NOMO-1 treated with DMSO at 0.1 percent for 48 hours (cell line): ENCODE results near the gene GABRR2.

Experiments
- DNase-seq: peaks from one replicate; lab custom pipeline; 2025; ENCODE audit not compliant: unreplicated experiment; lab: John Stamatoyannopoulos, UW

Gene GABRR2

DNA sequence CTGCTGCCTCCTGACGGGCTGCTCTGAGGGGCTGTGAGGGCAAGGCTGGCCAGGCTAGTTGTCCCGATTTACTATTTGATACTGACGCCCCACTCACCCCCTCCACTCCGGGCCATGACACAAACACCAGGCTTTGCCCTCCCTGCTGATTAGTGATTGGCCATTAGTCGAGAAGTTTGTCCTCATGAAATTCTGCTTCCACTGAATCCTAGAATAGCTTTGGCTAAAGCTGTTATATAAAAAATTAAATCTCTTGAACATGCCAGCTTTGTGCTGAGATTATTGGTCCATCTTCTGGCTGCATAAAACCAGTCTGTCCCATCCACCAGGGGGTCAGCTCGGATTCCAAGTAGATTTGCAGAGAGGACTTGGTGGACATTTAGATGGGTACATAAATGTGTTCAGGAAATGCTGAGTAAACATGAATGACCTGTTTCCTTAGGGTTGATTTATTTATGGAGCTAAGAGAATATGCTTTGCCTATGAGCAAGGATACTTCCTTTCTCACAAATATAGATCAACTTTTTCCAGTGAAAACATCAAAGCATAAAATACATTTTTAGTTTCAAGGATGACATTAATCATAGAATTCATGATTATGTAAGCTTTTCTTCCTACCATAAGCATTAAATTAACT lies at the start of gene GABRR2:
GABRR2 (minus strand) TSS at position 51 of the 637 bp plus-strand sequence. CDS start 134 bp downstream, outside the sequence.
- no peak for DNase-seq

DNA sequence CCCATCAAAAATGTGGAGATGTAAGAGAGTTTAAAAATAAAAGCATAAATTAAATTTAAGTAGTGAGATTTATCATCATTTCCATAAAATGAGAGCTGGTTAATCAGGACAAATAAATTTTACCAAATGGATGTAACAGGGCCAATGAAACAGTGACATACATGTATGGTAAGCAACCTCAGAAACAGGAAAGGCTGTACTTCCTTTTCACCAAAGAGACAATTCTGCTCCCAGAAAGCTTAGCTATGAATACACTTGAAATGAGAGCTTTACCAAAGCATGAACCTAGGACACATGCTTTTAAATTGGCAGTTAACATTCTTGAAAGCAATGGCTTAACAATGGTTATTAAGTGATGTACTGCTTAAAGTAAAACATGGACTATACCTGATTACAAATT lies 49.5 kb upstream of the GABRR2 start:
- no peak for DNase-seq

DNA sequence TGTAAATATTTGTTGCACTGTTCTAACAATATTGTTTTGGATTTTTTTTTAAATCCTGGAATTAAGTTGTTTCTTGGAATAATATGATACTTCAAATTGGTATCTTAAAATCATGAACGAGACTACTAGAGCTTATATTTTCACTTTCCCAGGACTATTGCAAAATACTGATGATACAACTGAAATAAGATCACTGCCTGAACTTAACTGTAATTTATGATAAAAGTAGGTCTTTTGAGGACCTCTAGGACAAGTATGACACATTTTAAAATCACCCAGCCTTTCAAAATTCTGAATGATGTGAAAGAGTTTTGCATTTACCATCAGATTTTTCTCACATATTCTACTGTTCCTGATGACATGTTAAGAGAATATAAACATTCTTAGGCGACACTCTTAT lies 46.1 kb upstream of the GABRR2 start:
- DNase-seq, result no peak

DNA sequence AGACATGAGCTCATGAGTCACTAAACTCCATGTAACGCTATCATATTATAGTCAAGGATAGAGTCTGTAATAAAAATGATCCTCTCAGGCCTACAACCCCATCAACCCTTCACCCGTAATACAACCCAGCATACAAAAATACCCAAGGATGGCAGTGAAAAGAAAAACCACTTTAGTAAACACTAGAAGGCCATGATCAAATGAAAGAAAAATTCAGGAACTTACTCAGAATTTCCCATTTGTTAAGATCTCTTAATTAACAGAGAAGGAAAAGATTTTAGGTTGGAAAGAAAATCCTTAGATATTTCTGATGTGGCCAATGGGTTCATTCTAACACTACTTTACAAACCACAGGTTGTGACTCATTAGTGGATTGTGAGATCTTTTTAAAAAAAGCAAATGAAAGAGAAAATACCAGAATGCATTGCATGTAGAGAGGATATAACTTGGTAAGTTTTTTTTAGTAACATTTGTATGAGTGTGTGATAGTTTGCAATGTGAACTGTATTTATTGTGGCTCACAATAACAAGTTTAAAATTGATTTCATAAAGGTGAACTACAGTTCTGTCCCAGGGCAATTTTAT lies 45.4 kb upstream of the GABRR2 start:
- DNase-seq, result peak; percentile 28

DNA sequence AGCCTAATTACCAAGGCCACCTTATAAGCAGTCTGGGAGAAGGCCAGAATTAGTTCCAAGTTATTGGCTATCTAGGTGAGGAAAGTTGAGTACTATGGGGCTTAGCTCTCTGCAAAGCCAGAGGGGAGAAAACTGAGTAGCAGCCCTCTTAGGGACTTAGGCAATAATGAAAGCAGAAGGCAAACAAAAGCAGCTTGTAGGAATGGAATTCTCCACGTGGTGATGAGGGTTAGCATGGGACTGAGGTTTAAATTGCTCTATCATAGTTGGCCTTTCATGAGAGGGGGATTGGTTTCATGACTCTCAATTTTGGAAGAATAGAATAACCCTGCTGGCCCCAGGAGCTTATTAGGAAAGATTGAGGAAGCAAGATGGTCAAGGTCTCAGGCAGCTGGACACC lies 44.5 kb upstream of the GABRR2 start:
- peak; percentile 13 for DNase-seq

DNA sequence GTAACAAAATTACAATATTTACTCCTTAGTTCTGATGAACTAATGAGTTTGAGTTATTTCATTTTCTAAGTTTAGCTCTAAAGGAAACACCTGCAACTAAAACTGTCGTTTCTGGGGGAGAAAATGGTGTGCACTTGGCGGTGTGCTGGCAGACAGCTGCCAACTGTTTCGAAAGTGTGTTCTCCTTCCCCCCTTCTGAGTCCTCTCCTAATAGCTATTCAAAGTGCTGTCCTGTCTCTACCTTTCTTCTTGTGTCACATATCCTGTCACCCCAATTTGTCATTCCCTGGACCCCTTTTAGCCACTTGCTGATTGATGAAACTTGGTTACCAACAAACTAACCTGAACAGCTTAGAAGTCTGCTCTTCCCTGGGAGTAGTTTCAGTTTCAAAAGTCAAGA lies 42.3 kb upstream of the GABRR2 start:
- peak; percentile 33 for DNase-seq

DNA sequence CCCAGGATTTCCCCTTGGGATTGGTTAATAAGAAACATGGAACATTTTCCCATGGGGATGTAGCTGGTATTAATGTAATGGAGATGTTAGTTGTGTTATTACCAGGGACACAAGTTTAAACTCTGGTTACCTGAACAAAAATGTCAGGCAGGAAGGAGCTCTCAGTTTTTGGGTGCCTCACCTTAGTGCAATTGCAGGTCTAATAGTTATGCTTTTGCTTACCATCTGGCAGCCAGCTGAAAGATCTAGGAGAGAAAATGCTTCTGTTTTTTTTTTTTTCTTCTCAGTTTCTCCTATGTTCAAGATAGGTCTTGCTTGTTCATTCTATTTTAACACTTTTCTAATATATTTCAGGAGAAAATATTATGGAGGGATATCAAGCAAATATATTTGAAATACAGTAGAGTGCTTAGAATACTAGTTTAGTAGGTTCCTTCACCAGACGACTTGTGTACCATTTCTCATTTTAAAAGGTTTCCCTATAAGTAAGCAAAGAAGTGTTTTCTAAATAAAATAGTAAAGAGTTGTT lies 41.6 kb upstream of the GABRR2 start:
- DNase-seq, result no peak

DNA sequence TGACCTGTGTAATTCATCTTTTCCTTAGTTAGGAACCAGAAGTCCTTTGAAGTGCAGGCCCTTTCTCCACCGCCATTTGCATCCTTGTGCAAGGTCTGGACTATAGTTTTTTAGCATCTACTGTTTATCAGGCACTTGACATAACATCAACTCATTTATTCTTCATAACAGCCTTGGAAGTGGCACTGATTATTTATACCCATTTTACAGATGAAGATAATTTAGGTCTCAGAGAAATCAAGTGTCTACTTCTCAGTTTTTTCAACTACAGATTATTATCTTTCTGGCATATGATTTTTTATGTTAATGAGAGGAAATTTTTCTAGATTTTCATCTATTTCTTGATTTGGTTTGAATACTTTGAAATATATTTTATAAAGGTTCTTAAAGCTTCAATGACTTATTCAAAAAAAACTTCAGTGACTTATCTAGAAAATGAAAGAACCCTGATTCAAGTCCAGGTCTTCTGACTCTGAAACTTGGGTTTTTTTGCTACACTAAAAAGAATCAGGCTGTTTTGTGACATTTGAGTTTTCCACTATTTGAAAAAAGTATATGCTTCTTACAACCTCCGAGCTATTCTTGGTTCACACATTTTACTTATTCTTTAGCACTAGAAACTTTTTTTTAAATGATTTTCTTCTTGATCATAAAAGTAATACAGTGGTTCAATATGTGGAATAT lies 40.6 kb upstream of the GABRR2 start:
- DNase-seq, result no peak

DNA sequence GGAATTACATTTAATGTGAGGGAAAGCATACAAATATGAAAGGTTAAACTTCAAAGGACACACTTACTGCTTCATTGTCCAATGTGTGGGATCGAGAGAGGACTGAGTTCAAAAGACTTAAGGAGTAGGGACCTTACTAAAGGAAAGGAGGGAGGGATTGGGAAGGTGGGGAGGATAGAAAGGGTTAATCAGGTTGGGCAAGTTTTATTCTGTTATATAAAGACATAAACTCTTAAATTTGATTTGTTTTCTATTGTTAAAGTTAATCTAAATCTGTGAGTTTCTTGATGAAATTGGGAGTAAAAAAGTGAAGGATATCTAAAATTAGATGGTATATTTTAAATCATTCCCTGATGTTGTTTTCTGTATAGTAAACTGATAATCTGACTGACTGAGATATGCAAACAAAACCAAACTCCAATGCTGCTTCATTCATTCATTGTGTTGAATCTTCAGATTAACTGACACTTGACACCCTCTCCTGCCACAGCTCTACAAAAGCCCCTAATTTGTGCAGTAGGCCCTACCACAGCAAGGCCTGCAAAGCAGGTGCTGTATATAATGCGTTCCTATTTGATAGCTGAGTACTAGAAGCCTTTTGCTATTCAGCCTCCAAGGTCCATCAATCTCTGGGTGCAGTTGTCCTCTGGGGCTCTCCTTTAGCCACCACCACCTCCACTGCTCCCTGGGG lies 38.7 kb upstream of the GABRR2 start:
- no peak for DNase-seq

DNA sequence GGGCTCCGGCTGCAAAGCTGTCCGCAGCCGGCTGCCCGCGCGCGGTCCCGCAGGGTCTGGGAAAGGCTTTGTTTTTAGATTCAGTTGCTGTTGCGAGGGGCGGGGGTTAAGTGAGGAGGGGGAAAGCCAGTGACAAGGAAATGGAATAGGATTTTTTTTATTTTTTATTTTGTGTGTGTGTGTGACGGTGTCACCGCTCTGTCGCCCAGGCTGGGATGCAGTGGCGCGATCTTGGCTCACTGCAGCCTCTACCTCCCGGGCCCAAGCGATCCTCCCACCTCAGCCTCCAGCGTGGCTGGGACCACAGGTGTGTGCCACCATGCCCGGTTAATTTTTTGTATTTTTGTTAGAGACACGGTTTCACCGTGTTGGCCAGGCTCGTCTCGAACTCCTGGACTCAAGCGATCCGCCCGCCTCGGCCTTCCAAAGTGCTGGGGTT lies 38.0 kb upstream of the GABRR2 start:
- no peak for DNase-seq

DNA sequence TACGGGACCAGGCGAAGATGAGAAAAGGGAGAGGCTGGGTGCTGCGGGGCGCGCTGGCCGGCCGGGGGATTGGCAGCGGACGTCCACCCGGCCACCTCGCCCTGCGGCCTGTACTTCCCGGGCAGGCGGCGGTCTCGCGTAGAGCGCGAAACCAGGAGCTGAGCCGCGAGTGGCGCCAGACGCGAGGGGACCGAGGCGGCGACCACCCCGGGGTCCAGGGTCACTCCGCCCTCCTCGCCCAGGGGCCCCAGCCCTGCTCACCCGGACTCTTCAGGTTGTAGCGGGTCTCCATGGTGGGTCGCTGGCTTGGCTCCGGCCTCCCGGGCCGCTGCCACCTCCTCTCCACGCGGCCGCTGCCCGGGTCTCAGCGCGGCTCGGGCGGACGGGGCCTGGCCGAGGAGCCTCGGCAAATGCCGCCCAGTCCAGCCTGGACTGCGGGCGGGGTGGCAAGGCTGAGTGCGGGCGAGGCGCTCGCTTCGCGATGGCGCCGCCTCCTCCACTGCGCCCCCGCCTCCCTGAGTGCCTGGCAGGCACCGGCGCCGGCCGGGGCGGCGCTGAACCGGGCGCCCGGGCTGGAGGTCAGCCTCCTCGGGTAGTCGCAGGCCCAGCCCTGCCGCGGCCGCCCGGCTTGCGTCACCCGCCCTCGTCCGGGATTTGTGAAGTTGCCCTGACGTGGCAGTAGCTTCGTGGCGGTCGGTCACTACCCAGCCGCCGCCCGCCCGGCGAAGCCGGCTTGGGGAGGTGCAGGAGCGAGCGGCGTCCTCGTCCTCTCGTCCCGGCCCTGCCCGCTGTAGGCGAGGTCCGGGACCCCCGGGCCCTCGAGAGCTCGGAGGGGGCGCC lies 37.4 kb upstream of the GABRR2 start, which contains the start of gene UBE2J1:
UBE2J1 (minus strand) TSS at position 445 of the 840 bp plus-strand sequence; CDS start at position 292, 153 bp downstream.
- peak; percentile 81 for DNase-seq

DNA sequence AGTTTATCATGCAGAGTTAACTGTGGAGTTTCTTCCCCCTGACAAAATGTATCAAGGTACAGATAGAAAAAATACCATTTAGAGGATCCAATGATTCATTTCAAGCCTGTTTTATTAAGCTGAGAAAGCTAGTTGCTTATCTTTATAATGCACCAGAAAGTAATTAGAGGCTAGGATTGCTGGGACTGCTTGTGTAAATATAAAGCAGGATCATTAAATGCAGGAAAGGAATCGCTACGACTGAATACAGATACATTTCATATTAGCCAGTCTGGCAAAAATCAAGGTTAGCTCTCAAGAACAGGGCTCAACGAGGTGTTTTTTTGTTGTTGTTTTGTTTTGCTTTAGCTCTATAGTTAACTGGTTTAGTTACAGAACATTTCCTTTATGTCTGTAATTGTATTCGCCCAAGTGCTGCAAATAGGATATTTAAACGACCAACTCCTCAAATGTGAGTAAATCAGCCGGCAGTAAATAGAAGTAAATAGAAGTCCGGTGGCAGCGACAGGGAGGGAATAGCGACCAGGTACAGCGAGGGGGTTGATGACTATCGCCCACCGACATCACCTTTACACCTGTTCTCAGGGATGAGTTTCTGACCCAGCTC lies 36.7 kb upstream of the GABRR2 start:
- DNase-seq, result no peak

DNA sequence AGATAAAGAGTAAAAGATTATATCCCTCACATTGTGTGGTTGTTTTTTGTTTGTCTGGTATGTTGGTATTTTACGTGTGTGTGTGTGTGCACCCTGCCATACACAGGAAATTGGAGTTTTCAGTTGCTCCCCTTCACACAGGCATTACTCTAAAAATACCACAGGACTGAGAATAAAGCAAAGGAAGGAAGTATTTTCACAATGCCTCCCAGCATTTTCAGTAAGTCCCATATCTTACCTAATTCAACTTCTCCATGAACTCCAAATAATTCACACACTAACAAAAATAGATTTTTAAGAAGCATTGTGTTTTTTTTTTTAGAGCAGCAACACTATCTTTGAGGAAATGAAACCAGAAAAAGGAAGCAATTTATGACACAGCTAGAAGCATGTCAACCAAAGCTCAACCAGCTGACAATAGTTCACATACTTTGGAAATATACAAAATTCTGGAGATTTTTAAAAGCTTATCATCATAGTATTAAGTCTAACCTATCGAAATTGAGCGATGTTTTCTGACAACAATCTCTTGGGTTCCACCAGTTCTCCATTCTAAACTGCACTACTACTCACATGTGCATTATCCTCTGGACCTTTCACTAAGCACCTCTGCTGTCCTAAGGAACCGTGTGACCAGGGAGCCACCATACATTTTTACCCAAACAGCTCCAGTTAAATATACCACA lies 35.3 kb upstream of the GABRR2 start:
- DNase-seq, result peak; percentile 95

DNA sequence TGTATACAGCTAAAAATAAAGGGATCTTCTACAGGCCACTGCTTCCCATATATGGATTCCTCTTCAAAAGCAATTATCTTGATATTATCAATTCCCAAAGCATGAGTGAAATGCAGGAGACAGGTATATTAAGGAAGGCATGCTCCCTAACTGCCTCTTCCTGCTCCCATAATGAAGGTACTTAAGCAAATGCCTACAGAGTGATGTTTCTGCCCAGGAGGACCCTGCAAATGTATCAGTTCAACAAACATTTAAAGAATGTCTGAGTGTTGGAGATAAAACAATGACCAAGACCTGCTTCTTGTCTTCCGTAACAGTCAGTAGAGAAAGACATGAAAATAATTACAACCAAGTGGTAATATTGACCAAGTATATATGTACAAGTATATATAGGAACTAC lies 33.3 kb upstream of the GABRR2 start:
- DNase-seq, result no peak

DNA sequence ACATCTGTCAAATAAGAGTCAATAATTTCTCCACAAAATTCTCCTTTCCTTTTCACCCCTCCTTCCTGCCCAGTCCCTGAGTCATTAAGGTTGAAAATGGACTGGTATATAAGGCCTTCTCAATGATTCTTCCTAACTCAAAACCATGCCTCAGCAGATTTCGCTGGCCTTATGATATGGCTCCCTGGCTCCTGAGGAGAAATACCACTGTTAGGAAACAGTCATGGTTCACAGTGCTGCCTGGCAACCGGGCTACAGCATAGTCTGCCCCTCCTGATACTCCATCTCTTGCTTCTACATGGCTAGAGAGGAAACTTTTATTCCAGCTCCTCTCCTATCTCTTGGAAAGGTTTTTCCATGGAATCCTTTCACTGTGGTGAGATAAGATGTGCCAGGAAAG lies 32.7 kb upstream of the GABRR2 start:
- no peak for DNase-seq

DNA sequence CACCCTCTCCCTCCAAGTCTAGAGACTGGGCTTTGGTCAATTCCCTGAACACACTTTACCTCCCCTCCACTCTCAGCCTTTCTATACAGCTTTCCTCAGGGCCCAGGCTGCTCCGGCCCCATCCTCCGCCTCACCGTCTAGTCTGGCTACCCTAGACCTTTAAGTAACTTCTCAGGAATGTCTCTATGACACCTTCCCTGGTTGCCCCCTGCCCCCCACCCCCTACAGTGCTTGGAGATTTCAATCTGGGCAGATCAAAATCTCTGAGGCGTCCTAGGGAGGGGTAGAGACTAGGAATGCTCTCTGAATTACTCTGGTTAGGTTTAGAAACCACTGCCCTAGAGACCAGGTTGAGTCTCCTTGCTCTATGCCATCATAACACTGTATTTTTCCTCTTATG lies 31.3 kb upstream of the GABRR2 start:
- DNase-seq, result no peak

DNA sequence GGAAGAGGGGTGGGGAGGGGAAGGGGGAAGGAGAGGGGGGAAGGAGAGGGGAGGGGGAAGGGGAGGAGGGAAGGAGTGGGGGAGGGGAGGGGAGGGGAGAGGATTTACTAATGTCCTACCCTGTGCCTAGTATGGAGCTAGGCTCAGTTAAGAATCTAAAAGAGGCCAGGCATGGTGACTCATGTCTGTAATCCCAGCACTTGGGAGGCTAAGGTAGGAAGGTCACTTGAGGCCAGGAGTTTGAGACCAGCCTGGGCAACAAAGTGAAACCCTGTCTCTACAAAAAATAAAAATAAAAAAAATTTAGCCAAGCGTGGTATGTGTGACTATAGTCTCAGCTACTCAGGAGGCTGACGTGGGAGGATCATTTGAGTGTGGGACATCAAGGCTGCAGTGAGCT lies 24.5 kb upstream of the GABRR2 start:
- no peak for DNase-seq

DNA sequence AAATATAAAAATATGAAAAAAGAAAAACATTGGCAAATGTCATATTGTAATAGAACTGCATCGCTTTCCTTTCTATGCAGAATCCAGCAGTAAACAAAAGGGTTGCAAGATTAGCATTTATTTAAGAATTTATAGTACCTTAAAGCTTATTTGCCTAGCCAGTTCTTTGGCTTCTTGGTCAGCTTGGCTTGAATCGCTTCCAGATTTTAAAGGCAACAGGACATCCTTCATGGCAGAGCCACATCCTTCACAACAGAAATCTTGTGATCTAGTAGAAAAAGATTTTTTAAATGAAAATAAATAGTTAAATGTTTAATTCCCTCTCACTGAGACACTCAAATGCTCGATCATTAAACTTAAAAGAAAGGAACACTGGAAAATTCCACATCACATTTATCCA lies 20.1 kb upstream of the GABRR2 start:
- DNase-seq, result no peak

DNA sequence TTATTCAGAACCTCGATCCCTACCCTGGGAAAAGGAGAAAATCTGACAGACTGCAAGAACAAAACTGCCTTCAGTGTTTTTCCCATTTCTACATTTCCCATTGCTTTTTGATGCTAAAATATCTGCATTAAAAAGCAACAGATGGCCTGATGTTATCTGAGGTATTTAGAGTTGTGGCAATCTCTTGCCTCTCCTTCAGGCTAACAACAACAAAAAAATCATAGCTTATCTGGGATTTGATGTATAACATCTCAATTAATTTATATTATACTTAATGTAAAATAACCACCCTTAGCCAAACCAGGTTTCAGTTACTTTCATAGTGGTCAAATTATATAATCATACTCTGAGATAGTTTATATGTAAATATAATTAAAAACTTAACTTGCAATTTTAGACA lies 15.8 kb upstream of the GABRR2 start:
- no peak for DNase-seq

DNA sequence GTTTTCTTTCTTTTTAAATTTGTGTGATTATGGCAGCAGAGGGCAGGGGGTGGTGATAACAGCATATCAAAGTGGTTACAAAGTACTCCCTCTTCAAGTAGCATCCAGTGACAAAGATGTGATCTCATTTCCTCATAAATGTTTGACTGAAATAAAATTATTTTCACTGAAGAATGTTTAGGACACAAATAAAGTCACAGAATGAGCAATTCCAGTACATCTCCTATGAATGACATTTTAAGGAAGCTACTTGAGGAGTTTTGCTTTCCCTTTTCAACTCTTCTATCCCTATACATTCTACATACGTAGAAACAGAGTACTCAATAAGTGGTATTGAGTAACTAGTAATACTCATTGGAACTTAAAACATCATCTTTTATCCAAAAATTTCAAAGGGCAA lies 13.9 kb upstream of the GABRR2 start:
- DNase-seq, result no peak
